ENCODE results near the gene KRT78.

KRT78 gene

DNA sequence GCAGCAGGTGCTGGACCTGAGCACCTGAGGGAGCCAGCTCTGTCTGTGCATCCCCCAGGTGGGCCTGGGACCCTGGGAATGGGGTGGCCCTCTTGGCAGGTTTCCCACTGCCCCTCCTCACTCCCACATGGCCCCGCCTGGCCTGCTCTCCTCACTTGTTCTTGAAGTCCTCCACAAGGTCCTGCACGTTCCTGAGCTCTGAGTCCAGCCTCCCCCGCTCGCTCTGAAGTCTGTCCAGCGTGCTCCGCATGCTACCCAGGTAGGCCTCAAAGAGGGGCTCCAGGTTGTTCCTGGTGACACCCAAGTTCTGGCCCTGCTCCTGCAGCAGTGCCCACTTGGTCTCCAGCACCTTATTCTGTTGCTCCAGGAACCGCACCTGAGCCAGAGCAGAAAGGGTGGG is 17.5 kb downstream of the KRT78 start:
- TF ChIP-seq, protein P1, sequence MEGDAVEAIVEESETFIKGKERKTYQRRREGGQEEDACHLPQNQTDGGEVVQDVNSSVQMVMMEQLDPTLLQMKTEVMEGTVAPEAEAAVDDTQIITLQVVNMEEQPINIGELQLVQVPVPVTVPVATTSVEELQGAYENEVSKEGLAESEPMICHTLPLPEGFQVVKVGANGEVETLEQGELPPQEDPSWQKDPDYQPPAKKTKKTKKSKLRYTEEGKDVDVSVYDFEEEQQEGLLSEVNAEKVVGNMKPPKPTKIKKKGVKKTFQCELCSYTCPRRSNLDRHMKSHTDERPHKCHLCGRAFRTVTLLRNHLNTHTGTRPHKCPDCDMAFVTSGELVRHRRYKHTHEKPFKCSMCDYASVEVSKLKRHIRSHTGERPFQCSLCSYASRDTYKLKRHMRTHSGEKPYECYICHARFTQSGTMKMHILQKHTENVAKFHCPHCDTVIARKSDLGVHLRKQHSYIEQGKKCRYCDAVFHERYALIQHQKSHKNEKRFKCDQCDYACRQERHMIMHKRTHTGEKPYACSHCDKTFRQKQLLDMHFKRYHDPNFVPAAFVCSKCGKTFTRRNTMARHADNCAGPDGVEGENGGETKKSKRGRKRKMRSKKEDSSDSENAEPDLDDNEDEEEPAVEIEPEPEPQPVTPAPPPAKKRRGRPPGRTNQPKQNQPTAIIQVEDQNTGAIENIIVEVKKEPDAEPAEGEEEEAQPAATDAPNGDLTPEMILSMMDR (conservative IDR thresholded peaks at IDR 0.05), result no peak
- TF ChIP-seq ZFX (IDR thresholded peaks at IDR 0.05), result no peak
- H3K27ac ChIP-seq, result no peak overlapping the region

DNA sequence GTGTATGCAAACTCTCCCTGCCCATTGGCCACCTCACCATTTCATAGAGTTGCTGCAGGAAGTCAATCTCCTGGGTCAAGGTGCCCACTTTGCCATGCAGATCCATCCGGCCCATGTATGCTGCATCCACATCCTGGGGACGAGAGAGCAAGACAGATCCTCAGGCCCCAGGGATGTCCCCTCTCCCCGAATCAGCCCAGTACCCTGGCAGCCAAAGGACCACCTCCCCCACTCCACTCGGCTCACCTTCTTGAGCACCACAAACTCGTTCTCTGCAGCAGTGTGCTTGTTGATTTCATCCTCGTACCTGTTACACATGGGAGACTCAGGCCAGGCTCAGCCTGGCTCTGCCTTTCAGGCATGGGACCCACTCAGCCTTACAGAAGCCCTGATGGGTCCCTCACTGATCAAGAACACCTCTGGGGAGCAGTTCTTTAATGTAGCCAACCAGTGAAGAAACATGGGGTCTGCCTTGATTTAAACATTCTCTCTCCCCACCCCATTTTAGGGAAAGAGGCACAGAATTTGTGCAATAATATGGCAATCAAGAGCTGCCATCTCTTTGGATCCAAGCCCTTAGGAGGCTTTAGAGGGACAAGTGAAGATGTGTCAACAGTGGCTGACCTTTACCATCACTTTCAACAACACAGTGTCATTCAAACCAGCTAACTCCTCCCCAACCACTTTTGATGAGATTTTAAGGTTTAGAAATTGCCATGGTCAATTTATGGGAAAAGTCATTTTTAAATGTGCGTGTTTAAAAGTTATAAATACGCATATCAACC is 18.6 kb downstream of the KRT78 start:
- TF ChIP-seq, protein P1 (conservative IDR thresholded peaks at IDR 0.05), result no peak
- no peak for TF ChIP-seq ZFX (IDR thresholded peaks at IDR 0.05)
- no peak overlapping the region for H3K27ac ChIP-seq

DNA sequence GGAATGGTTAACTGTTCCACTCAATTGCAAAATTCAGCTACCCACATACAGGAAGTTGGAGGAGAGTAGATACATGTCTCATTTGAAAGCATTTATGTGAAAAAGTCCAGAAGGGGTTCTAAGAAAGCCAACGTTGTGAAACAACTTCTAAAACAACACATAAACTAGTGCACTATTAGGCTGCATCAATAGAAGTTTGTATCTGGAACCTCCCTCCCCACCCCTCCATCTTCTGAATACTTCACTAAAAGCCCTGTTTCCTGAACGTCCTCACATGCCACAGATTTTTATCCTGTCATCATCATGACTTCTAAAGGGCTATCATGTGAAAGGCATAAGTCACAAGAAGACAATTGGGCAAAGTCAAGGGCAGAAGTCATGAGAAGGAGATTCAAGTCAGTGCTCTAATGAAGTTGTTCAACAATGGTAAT is 20.2 kb downstream of the KRT78 start:
- H3K27ac ChIP-seq, result no peak overlapping the region

DNA sequence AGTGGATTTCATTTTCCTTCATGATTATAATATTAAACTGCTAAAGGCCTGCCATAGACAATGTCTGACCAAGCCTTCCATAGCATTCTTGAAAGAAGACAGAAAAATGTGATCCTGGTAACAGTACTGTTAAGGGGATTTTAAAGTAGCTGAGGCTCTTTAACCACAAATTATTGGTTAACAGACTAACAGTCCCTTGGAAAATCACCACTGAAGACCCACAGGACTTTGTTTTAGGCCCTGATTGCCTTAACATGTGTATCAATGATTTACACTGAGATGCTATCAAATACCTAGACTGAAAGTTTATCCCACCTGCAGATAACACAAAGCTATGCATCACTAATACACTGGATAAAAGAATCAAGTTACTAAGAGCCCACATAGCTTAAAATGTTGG is 20.6 kb downstream of the KRT78 start:
- H3K27ac ChIP-seq, result no peak overlapping the region

More for the DNA sequence above, 20.2 kb downstream of the KRT78 start:
- TF ChIP-seq, protein P1 (conservative IDR thresholded peaks at IDR 0.05), result no peak
- TF ChIP-seq ZFX (IDR thresholded peaks at IDR 0.05), result no peak

DNA sequence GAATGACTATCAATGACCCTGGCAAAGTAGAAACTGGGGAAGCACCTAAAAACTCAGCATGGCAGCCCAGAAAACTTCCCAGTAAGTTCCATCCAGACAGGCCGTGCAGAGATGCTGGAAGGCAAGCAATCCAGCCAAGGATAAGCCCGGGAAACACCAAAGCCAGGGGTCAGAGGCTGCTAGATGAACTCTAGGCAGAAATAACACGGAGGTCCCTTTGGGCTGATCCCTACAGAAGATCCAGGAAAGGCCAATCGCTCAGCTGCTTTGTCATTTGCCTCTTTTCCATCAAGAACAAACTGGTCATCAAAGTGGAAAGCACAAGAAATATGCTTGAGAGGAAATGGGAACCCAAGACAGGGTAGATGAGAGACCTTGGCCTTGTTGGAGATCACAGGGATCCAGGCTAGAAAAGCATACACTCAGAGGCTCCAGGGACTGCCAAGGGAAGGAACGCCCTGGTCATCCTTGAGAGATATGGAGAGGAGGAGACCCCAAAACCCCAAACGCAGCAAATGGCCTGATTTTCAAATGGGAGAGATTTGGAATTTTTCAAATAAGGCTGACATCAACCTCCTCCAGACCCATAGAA is 21.2 kb downstream of the KRT78 start:
- H3K27ac ChIP-seq, result no peak overlapping the region
- no peak for TF ChIP-seq ZFX (IDR thresholded peaks at IDR 0.05)
- TF ChIP-seq, protein P1 (conservative IDR thresholded peaks at IDR 0.05), result no peak

More for the DNA sequence above, 20.6 kb downstream of the KRT78 start:
- TF ChIP-seq, protein P1 (conservative IDR thresholded peaks at IDR 0.05), result no peak

DNA sequence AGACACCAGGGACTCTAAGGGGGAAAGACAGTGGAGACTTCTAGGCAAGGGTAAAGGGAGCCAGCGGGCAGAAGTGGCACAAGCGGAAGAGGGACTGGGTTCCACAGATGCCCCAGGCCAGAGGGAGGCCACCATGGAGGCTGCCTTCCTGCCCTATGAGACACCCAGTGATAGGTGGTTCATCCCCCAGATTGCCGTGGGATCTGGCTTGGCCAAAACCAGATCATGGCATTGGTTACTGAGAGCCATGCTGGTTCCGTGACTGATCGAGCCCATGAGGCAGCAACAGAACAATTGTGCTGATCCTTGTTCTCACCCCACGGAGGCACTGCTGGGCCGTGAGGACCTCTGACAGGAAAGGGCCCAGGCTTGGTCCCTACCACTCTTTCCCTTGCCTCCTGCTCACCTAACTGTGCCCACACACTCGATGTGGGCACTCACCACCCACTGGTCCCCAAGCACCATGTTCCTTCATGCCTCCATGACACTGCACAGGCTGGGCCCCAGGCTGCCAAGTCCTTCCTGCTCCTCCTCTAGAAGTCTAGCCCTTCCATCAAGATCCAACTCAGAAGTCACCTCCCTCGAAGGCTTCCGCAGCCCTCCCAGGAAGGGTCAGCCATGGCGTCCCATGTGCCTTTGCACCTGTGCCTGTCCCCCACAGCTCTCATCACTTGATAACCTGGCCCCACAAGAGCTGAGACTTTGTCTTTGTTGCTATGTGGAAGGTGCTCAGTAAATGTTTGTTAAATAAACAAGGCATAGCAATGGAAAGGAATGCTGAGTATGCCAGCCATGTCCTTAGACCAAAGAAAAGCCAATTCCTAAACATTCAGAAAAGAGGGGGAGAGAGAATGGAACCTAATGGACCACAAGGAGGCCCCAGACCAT is 21.9 kb downstream of the KRT78 start:
- TF ChIP-seq ZFX (IDR thresholded peaks at IDR 0.05), result no peak
- TF ChIP-seq, protein P1 (conservative IDR thresholded peaks at IDR 0.05), result no peak
- H3K27ac ChIP-seq, result no peak overlapping the region

Measured in C4-2B (cell line).